SW480 (cell line): ENCODE results near the gene KRTAP10-2.
A peak's percentile ranks its signal among the peaks of the same experiment; 100 is the strongest.
"Not testable (repeated sequence)": the region's sequence is repeated elsewhere in the genome, so short reads cannot be mapped to it uniquely, and the experiment has no call there.

Experiments used
- DNase-seq: peaks from one replicate; pipeline ENCODE4 v3.0.0-alpha.2; 2016; ENCODE audit warnings: low spot score

The KRTAP10-2 gene, protein sequence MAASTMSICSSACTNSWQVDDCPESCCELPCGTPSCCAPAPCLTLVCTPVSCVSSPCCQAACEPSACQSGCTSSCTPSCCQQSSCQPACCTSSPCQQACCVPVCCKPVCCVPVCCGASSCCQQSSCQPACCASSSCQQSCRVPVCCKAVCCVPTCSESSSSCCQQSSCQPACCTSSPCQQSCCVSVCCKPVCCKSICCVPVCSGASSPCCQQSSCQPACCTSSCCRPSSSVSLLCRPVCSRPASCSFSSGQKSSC

DNA sequence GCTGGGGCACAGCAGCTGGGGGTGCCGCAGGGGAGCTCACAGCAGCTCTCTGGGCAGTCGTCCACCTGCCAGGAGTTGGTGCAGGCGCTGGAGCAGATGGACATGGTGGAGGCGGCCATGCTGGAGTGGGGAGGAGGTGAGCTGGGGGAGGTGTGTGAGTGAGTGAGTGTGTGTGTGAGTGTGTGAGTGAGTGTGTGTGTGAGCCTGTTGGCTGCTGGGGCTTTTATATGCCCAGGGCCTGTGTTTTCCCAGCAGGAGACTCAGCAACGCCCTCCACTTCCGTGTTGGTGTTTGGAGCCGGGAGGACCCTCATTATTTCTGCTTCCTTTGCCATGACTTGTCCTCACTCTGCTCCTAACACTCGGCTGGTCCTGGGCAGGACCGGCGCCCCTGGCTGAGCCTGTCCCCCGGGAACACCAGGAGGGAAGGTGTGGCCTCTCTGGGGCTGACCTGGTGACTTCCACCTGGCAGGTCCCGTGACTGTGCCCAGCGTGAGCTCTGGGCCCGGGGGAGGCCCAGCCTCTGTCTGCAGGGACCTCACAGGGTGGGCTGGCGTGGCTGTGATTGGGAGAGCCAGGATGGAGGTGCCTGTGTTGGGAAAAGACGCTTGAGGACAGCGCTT, at the start of gene KRTAP10-2:
KRTAP10-2 (minus strand) TSS at position 166 of the 622 bp plus-strand sequence; CDS start at position 119, 47 bp downstream.
- DNase-seq, result no peak

DNA sequence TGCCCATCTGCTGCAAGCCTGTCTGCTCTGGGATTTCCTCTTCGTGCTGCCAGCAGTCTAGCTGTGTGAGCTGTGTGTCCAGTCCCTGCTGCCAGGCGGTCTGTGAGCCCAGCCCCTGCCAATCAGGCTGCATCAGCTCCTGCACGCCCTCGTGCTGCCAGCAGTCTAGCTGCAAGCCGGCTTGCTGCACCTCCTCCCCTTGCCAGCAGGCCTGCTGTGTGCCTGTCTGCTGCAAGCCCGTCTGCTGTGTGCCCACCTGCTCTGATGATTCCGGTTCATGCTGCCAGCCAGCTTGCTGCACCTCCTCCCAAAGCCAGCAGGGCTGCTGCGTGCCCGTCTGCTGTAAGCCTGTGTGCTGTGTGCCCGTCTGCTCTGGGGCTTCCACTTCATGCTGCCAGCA, 49.8 kb upstream of the KRTAP10-2 start:
- DNase-seq, result not testable (repeated sequence)

DNA sequence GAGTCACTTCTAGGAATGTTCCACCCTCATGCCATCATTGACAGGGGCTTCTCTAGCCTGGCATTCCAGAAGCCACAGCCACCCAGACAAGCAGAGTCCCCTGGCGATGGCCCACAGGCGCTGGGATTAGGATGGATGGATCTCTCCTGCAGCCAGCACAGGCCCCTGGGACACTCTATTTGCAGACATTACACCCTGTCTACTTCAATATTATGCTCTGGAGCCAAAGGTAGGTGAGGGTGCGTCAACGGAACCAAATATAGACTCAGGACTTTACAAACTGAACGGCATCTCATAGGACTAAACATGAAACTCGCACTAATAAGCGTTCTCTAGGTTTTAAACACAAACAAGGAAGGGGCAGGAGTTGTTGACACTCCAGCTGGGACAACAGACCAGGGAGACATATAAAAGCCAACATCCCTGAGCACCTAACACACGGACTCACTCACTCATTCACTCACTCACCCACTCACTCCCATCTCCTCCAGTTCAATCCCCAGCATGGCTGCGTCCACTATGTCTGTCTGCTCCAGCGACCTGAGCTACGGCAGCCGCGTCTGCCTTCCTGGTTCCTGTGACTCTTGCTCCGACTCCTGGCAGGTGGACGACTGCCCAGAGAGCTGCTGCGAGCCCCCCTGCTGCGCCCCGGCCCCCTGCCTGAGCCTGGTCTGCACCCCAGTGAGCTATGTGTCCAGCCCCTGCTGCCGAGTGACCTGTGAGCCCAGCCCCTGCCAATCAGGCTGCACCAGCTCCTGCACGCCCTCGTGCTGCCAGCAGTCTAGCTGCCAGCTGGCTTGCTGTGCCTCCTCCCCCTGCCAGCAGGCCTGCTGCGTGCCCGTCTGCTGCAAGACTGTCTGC, 49.0 kb upstream of the KRTAP10-2 start, which contains the start of gene KRTAP10-7:
KRTAP10-7 (plus strand) TSS at position 480 of the 861 bp plus-strand sequence; CDS start at position 505, 25 bp downstream.
- not testable (repeated sequence) for DNase-seq

- DNase-seq, result no peak
These were observed 48.1 kb upstream of the KRTAP10-2 start for GRCh38 chr21:44599264-44600029.

GRCh38 chr21:44598061-44598460, 46.8 kb upstream of the KRTAP10-2 start:
- no peak for DNase-seq

GRCh38 chr21:44596068-44596725, 44.9 kb upstream of the KRTAP10-2 start:
- peak; percentile 25 for DNase-seq

DNA sequence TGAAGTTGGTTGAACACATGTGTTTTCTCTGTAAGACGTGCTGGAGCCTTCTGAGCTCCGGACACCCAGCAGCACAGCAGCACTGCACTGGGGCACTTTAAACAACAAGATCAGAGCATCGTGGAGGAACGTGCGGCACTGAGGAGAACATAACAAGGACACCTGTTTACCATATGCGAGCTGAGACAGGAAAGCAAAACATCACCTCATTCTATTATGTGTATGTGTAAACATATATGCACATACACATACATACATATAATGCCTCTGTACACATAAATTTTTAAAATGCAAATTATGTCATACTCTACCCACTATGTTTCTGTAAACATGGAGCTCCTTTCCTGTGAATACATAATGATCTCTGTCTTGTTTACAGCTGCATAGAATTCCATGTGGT, 44.2 kb upstream of the KRTAP10-2 start:
- no peak for DNase-seq

DNA sequence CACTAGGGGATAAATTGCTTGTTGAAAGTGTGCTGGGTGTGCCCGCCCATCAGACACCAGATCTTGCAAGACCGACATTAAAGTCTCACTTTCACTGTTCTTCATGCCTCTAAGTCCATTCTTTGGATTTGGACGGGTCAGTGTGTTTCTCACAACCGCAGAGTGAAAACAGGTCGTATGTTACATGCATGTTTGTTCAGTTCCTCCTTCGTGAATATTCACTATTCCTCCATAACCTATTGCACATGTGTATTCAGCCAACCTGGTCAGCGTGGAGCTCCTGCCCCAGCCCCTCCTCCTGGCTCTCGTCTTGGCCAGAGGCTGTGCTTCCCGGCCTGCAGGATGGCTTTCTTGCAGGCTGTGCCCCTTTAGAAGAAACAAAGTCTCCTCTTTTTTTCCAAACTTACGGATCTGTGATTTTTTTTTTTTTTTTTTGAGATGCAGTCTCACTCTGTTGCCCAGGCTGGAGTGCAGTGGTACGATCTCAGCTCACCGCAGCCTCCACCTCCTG, 43.2 kb upstream of the KRTAP10-2 start:
- no peak for DNase-seq

- DNase-seq, result peak; percentile 57
These were observed 42.5 kb upstream of the KRTAP10-2 start for GRCh38 chr21:44593598-44594405.

DNA sequence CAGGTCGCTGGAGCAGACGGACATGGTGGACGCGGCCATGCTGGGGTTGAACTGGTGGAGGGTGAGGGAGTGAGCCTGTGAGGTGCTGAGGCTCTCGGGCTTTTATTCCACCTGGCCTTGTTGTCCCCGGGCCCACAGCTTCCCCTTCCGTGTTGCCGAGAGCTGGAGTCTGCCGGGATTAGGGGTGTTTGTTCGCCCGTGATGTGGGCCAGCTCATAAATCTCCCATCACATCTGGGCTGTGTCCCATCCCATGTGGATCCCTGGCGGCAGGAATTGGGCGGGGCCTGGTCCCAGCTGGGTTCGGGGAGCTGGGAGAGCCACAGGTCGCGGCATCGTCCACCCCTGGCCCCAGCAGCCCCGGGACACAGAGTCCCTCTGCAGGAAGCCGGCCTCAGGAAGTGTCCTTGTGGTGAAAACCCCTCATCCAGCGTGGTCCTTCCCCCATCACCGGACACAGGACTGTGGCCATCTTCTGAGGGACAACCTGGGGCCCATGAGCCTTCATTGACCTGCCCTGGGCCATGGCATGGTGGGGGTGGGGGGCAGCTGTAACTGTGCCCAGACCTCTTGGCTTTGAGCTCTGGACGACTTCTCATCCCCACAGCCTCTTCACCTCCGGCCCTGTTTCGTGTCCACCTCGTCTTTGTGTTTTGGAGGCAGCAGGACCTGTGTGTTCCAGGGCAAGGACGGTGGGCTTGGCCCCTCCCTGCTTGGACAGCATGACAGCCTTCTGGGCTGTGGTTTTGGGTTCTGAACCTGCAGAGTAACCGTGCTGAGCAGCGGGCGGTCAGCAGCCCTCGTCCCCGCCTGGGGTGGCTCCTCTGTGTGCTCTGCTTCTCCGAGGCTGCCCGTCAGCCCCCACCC, 41.4 kb upstream of the KRTAP10-2 start, which contains the start of gene KRTAP10-6:
KRTAP10-6 (minus strand) TSS at position 60 of the 866 bp plus-strand sequence; CDS start at position 39, 21 bp downstream.
- DNase-seq, result no peak

- not testable (repeated sequence) for DNase-seq
These were observed 40.5 kb upstream of the KRTAP10-2 start for GRCh38 chr21:44591801-44592130.

GRCh38 chr21:44590897-44591800, 39.8 kb upstream of the KRTAP10-2 start:
- DNase-seq, result not testable (repeated sequence)

DNA sequence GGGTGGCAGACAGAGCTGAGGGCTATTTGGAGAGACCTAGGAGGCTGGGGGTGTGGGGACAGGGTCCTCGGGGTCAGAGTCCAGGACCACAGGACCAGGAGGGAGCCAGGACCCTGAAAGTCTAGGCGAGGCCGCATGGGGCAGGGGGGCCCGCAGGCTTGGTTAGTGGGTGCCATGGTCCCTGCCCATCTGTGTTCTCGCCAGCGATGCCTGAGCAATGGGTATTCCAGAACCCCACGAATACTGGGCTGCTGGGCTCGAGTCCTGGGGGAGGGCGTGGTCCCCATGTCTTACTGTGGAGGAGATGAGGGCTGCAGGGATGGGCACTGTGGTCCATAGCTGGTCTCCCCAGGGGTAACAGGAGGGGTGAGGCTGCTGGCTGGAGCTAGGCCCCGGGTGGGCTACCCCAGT, 39.0 kb upstream of the KRTAP10-2 start:
- DNase-seq, result no peak

- DNase-seq, result no peak
These were observed 38.4 kb upstream of the KRTAP10-2 start for GRCh38 chr21:44589586-44590305.

DNA sequence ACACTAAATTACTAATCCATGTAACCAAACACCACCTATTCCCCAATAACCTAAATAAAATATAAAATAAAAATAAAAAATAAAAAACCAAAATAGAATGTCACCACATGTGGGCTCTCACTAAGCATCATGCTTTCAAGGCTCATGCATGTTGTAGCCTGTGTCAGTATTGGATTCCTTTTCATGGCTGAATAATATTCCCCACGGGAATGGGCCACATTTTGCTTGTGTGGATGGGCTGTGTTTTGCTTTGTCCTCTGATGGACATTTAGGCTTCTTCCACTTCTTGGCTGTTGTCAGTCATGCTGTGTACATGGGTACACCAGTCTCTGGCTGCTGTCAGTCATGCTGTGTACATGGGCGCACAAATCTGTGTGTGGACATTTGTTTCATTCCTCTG, 37.8 kb upstream of the KRTAP10-2 start:
- no peak for DNase-seq

DNA sequence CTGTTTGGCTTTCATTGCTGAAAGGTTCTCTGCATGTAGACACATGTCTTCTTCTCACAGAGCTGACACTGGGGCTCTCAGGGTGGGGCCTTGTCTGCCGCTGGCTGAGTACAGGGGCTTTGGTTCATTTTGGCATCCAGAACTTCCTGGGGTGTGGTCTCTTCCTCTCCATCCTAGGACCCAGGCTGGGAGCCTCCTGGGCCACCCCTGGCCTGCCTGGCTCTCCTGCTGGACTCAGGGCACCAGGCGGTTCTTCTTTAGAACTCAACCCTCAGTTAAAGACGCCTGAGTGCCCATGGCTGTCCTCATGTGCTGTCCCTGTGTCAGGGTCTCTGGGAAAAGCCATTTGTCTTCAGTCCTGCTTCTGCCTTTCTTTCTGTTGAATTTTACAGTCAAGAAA, 34.6 kb upstream of the KRTAP10-2 start:
- DNase-seq, result no peak

GRCh38 chr21:44583800-44584147, 32.5 kb upstream of the KRTAP10-2 start:
- peak; percentile 62 for DNase-seq
